B cell (primary cell): Measurements from ENCODE around the gene TEX14.

ENCODE experiments used
- CTCF ChIP-seq: fragments of 200-600 bp; IDR thresholded peaks from one replicate; pipeline ENCODE4 v1.8.0; 2022; ENCODE audit warnings: antibody characterized with exemption, mild to moderate bottlenecking
- EZH2 ChIP-seq: IDR thresholded peaks from 2 replicates; pipeline ENCODE4 v1.6.1; 2012; ENCODE audit warnings: borderline replicate concordance, low read depth, mild to moderate bottlenecking, moderate library complexity, low read length; ENCODE audit not compliant: insufficient read depth, poor library complexity, severe bottlenecking

GRCh38 chr17:58565389-58566311 lies 126.2 kb downstream of the TEX14 start:
- no peak for TF ChIP-seq CTCF
- no peak for TF ChIP-seq EZH2
